Measurements from ENCODE around the gene APOA5. TPM values are rescaled to one million over a fixed set of nuclear protein-coding genes. Genes with fewer than 3 reads are reported as not detected.
A peak's percentile ranks its signal among the peaks of the same experiment; 100 is the strongest.

APOA5 gene
- total and polyA plus RNA-seq, 2 of the 13 experiments (the other 11 are each of a cell fraction or from before 2014, with no cell fraction given): 44.0 to 49.1 TPM

DNA sequence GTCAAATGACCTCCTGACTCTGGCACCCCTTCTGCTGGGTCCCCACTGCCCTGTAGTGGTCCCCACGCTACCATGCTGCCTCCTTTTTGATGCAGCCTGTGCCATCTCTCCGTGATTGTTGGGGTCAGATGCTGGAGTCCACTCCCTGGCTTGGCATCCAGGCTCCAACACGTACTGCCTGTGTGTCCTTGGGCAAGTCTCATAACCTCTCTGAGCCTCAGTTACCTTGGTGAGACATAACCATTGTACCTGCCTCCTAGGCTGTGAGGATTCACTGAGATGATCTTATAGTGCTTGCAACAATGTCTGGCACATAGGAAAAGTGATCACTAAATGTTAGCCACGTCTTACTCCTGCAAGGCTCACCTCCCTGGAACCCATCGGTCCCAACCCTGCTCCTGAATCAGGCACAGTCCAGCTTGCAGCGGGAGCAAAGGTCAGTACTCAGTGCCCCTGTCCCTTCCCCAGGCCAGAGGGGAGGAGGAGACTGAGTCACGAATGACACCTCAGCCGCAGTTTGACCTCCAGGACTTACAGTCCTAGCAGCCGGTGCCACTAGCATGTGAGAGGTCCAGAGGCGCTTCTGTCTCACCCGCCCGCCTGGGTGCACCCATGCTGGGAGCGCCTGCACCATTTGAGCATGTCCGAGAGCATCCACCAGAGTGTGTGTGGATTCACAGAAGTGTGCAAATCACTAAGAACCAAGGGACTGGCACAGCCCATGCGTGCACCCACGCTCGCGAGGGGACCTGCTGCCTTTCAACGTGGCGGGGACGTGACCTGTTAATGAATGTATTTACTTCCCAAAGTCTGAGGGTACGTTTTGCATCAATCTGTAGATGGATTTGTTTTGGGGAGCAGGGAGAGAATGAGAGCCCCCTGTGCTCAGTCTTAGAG, 34.4 kb upstream of the APOA5 start (continued):
- TF ChIP-seq, protein P1, sequence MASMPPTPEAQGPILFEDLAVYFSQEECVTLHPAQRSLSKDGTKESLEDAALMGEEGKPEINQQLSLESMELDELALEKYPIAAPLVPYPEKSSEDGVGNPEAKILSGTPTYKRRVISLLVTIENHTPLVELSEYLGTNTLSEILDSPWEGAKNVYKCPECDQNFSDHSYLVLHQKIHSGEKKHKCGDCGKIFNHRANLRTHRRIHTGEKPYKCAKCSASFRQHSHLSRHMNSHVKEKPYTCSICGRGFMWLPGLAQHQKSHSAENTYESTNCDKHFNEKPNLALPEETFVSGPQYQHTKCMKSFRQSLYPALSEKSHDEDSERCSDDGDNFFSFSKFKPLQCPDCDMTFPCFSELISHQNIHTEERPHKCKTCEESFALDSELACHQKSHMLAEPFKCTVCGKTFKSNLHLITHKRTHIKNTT (CRISPR knock-in tag; IDR thresholded peaks at IDR 0.05): no peak
- TF ChIP-seq EHMT2 (IDR thresholded peaks at IDR 0.05; ENCODE audit: borderline replicate concordance, low read depth, low read length) (no peak), FOXM1 (CRISPR knock-in tag; IDR thresholded peaks at IDR 0.05) (no peak), TGIF2 (CRISPR knock-in tag; IDR thresholded peaks at IDR 0.05) (no peak), MXD4 (CRISPR knock-in tag; IDR thresholded peaks at IDR 0.05) (no peak), SMAD3 (CRISPR knock-in tag; IDR thresholded peaks at IDR 0.05) (no peak), ARHGAP35 (CRISPR knock-in tag; IDR thresholded peaks at IDR 0.05; ENCODE audit: borderline replicate concordance) (no peak), ARNTL (CRISPR knock-in tag; IDR thresholded peaks at IDR 0.05) (no peak), ZFP82 (CRISPR knock-in tag; IDR thresholded peaks at IDR 0.05; ENCODE audit: borderline replicate concordance) (no peak), PTBP1 (IDR thresholded peaks at IDR 0.05; ENCODE audit: low read depth, low read length, poor library complexity, severe bottlenecking) (no peak), ZNF616 (CRISPR knock-in tag; IDR thresholded peaks at IDR 0.05; ENCODE audit: low read depth) (no peak), YY1 (IDR thresholded peaks at IDR 0.05; ENCODE audit: insufficient read depth, insufficient replicate concordance, low read depth, low read length) (no peak), MAFF (IDR thresholded peaks at IDR 0.05; ENCODE audit: low read depth, low read length) (no peak), ZNF713 (CRISPR knock-in tag; IDR thresholded peaks at IDR 0.05) (no peak), EED (CRISPR knock-in tag; IDR thresholded peaks at IDR 0.05) (no peak), ZNF589 (CRISPR knock-in tag; conservative IDR thresholded peaks at IDR 0.05) (no peak), HDAC1 (CRISPR knock-in tag; IDR thresholded peaks at IDR 0.05) (peak; percentile 72), MIXL1 (CRISPR knock-in tag; IDR thresholded peaks at IDR 0.05) (no peak), MTA1 (CRISPR knock-in tag; IDR thresholded peaks at IDR 0.05; ENCODE audit: borderline replicate concordance) (no peak)
- TF ChIP-seq, protein P2, sequence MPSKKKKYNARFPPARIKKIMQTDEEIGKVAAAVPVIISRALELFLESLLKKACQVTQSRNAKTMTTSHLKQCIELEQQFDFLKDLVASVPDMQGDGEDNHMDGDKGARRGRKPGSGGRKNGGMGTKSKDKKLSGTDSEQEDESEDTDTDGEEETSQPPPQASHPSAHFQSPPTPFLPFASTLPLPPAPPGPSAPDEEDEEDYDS (CRISPR knock-in tag; IDR thresholded peaks at IDR 0.05): no peak
- TF ChIP-seq, protein P3, sequence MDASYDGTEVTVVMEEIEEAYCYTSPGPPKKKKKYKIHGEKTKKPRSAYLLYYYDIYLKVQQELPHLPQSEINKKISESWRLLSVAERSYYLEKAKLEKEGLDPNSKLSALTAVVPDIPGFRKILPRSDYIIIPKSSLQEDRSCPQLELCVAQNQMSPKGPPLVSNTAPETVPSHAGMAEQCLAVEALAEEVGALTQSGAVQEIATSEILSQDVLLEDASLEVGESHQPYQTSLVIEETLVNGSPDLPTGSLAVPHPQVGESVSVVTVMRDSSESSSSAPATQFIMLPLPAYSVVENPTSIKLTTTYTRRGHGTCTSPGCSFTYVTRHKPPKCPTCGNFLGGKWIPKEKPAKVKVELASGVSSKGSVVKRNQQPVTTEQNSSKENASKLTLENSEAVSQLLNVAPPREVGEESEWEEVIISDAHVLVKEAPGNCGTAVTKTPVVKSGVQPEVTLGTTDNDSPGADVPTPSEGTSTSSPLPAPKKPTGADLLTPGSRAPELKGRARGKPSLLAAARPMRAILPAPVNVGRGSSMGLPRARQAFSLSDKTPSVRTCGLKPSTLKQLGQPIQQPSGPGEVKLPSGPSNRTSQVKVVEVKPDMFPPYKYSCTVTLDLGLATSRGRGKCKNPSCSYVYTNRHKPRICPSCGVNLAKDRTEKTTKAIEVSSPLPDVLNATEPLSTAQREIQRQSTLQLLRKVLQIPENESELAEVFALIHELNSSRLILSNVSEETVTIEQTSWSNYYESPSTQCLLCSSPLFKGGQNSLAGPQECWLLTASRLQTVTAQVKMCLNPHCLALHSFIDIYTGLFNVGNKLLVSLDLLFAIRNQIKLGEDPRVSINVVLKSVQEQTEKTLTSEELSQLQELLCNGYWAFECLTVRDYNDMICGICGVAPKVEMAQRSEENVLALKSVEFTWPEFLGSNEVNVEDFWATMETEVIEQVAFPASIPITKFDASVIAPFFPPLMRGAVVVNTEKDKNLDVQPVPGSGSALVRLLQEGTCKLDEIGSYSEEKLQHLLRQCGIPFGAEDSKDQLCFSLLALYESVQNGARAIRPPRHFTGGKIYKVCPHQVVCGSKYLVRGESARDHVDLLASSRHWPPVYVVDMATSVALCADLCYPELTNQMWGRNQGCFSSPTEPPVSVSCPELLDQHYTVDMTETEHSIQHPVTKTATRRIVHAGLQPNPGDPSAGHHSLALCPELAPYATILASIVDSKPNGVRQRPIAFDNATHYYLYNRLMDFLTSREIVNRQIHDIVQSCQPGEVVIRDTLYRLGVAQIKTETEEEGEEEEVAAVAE (CRISPR knock-in tag; IDR thresholded peaks at IDR 0.05; ENCODE audit: borderline replicate concordance): no peak
- TF ChIP-seq, protein P4, sequence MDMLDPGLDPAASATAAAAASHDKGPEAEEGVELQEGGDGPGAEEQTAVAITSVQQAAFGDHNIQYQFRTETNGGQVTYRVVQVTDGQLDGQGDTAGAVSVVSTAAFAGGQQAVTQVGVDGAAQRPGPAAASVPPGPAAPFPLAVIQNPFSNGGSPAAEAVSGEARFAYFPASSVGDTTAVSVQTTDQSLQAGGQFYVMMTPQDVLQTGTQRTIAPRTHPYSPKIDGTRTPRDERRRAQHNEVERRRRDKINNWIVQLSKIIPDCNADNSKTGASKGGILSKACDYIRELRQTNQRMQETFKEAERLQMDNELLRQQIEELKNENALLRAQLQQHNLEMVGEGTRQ (IDR thresholded peaks at IDR 0.05; ENCODE audit: low read depth, low read length): no peak
- TF ChIP-seq, protein P4 (CRISPR knock-in tag; IDR thresholded peaks at IDR 0.05; ENCODE audit: borderline replicate concordance): no peak

Measured in HepG2 (cell line).